Activated CD4-positive, alpha-beta T cell treated with anti-CD3 and anti-CD28 coated beads, Interleukin-2, amount 10 ng/mL, durations not matched to agents 24 days and 14 days (primary cell): ENCODE results near the gene LRP5. TPM values are rescaled to one million over a fixed set of nuclear protein-coding genes. Genes with fewer than 3 reads are reported as not detected.

Experiments
- DNase-seq: peaks from one replicate; pipeline ENCODE4 v3.0.0; 2022
- H3K27ac Mint-ChIP-seq: one replicate; pipeline ENCODE4 v1.8.0; 2022; ENCODE audit warnings: mild to moderate bottlenecking, mixed read lengths
- H3K27me3 Mint-ChIP-seq: one replicate; pipeline ENCODE4 v1.8.0; 2022; ENCODE audit warnings: mixed read lengths
- H3K36me3 Mint-ChIP-seq: one replicate; pipeline ENCODE4 v1.8.0; 2022; ENCODE audit warnings: low read depth, mild to moderate bottlenecking, mixed read lengths
- H3K4me1 Mint-ChIP-seq: one replicate; pipeline ENCODE4 v1.8.0; 2021; ENCODE audit warnings: mixed read lengths
- H3K4me3 Mint-ChIP-seq: one replicate; pipeline ENCODE4 v1.8.0; 2022; ENCODE audit warnings: mild to moderate bottlenecking, moderate library complexity, mixed read lengths
- H3K9me3 Mint-ChIP-seq: one replicate; pipeline ENCODE4 v1.8.0; 2021; ENCODE audit warnings: mixed read lengths
- intact Hi-C: fragments of 100-400 bp; cut with micrococcal nuclease; formaldehyde crosslinking; loops from one replicate; pipeline ENCODE4 v1.15.1; 2023
- total RNA-seq: library from RNA; stranded (reverse); gene quantifications from 2 replicates; pipeline ENCODE4 v1.2.3, GENCODE V29; 2022

The LRP5 gene
- total RNA-seq, 1 donor from 2014 or later: 23.8 TPM

DNA sequence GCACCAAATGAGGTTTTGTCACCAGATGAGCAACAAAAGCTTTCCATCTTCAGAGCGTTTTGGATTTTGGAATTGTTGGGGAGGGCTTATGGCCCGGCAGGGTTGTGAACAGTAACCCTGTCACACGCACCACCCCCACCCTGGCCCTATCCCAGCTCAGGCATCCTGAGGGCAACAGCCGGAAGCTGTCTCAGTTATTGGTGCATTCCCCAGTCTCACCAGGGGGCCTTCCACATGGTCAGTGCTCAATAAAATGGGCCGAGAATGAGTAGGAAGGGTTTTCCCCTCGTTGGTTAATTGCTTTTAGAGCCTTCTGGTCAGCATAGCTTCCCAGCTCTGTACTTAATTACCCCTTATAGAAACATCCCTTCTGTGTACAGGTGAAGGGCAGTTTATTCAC lies 46.0 kb downstream of the LRP5 start:
- H3K9me3 Mint-ChIP-seq: no peaks in the 10 kb centered on the region
- no peak overlapping the region for H3K27ac Mint-ChIP-seq
- H3K36me3 Mint-ChIP-seq: peaks cover 23% of the 10 kb centered on the region
- no peaks in the 10 kb centered on the region for H3K4me1 Mint-ChIP-seq
- DNase-seq: no peak
- intact Hi-C loops: no loop called here
- H3K4me3 Mint-ChIP-seq: no peak overlapping the region
- H3K27me3 Mint-ChIP-seq: no peaks in the 10 kb centered on the region

DNA sequence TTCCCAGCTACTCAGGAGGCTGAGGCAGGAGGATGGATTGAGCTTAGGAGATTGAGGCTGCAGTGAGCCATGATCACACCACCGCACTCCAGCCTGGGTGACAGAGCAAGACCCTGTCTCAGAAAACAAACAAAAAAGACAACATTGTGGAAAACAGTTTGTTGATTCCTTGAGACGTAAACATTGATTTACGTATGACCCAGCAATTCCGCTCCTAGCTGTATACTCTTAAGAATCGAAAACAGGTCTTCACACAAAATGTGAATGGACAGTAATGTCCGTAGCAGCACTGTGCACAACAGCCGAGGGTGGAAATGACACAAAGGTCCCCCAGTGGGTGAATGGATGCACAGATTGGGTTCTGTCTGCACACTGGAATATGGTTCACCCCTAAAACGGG lies 49.3 kb downstream of the LRP5 start:
- no peak overlapping the region for H3K4me3 Mint-ChIP-seq
- H3K9me3 Mint-ChIP-seq: no peaks in the 10 kb centered on the region
- H3K4me1 Mint-ChIP-seq: peaks cover 11% of the 10 kb centered on the region
- no peak overlapping the region for H3K27ac Mint-ChIP-seq
- H3K27me3 Mint-ChIP-seq: no peaks in the 10 kb centered on the region
- intact Hi-C loops: no loop called here
- DNase-seq: no peak
- peaks cover 24% of the 10 kb centered on the region for H3K36me3 Mint-ChIP-seq

DNA sequence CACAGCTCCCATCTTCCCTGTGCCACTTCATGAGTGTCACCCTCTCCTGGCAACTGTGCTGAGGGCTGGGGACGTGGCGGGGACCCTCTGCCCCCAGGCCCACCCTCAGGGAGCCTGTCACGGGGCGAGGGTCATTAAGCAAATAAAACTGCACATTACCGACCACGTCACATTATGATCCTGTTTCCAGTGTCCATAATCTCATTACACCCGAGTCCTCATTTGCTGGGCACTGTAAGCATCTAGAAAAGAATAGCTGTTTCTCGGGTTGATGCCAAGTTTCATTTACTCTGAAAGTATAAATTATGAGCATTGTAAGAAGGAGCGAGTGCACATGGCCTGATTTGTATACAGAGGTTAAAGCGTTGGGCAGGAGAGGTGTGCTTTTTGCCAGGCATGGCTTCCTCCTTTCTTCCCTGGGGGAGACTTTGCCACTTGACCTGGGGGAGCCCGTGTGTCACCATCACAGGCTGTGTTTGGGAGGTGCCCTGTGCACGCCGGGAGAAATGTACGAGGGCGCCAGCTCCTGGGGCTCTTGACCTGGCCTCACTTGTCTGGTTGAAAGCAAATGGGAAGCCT lies 50.5 kb downstream of the LRP5 start:
- no peak overlapping the region for H3K27ac Mint-ChIP-seq
- H3K36me3 Mint-ChIP-seq: peaks cover 24% of the 10 kb centered on the region
- peaks cover 11% of the 10 kb centered on the region for H3K4me1 Mint-ChIP-seq
- H3K4me3 Mint-ChIP-seq: no peak overlapping the region
- H3K9me3 Mint-ChIP-seq: no peaks in the 10 kb centered on the region
- H3K27me3 Mint-ChIP-seq: no peaks in the 10 kb centered on the region
- intact Hi-C loops: no loop called here
- no peak for DNase-seq

DNA sequence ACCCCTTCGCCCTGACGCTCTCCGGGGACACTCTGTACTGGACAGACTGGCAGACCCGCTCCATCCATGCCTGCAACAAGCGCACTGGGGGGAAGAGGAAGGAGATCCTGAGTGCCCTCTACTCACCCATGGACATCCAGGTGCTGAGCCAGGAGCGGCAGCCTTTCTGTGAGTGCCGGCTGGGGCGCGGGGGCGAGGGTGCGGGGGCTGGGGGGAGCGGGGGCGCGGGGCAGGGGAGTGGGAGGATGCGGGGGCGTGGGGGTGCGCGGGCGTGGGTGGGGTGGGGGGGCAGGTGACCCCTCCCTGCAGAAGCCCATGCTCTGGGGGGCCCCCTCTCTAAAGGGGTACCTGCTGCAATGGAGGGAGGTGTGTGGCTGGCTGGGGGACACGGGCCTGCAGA lies 51.4 kb downstream of the LRP5 start:
- intact Hi-C loops: no loop called here
- Mint-ChIP-seq H3K4me1 (peaks cover 11% of the 10 kb centered on the region), H3K9me3 (no peaks in the 10 kb centered on the region), H3K27me3 (no peaks in the 10 kb centered on the region), H3K36me3 (peaks cover 26% of the 10 kb centered on the region), H3K4me3 (no peak overlapping the region), H3K27ac (no peak overlapping the region)
- no peak for DNase-seq

DNA sequence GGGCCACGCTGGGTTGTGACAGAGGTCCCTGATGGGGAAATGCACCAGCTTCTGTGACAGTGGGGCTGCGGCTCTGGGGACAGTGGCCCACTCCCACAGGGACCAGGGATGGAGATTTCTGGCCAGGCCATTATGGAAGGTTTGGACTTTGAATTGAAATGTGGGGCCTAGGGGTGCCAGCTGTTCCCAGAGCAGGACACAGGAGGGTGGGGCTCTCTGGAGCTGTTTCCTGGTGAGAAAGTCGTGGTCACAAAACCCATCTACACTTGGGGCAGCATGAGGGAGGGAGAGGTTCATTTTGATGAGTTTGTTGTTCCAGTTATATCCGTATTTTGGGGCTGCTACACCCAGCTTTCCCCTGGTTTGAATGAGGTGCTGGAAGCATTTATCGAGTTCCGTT lies 52.2 kb downstream of the LRP5 start:
- no peak overlapping the region for H3K27ac Mint-ChIP-seq
- intact Hi-C loops: no loop called here
- H3K9me3 Mint-ChIP-seq: no peaks in the 10 kb centered on the region
- no peak overlapping the region for H3K4me3 Mint-ChIP-seq
- H3K4me1 Mint-ChIP-seq: peaks cover 14% of the 10 kb centered on the region
- peaks cover 20% of the 10 kb centered on the region for H3K36me3 Mint-ChIP-seq
- no peaks in the 10 kb centered on the region for H3K27me3 Mint-ChIP-seq
- no peak for DNase-seq

DNA sequence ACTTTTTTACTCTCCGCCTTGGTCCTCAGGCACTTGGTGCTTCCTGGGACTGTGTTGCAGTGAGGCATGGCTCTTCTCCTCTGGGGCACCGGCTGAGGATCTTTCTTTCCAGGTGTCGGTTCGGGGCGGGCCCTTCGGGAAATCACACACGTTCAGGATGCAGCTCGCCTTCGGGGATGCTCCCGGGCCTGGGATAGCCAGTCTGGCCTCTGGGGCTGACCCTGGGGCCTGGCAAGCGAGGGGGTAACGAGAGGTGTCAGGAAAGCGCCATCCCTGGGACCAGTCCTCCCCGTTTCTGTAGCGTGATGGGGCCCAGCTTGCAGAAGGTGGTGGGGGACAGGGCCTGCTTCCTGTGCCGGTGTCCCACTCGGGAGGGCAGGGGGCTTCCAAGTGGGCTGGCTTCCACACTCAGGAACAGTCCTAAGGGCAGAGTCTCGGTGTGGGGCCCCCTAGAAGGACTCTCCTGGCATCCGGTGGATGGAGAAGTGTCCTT lies 53.6 kb downstream of the LRP5 start:
- H3K9me3 Mint-ChIP-seq: no peaks in the 10 kb centered on the region
- H3K36me3 Mint-ChIP-seq: peaks cover 16% of the 10 kb centered on the region
- no peaks in the 10 kb centered on the region for H3K27me3 Mint-ChIP-seq
- DNase-seq: no peak
- intact Hi-C loops: no loop called here
- H3K4me1 Mint-ChIP-seq: peaks cover 14% of the 10 kb centered on the region
- no peak overlapping the region for H3K27ac Mint-ChIP-seq
- no peak overlapping the region for H3K4me3 Mint-ChIP-seq

DNA sequence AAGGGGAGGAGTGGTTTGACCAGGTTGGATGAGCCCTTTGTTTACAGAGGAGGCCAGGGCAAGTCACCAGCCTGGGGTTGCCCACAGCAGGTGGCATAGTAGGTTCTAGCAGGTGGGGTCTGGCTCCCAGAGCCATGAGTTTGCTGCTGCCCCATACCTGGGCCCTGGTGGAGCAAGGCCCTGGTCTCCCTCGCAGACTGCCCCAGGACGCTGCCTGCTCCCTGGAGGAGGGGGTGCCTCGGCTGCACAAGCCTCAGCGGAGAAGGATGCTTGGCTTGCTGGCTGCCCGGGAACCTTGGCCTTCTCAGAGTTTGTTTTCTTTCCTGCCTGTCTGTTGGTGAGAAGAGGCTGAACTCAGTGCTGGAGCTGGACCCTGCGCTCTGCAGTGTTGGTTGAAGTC lies 54.9 kb downstream of the LRP5 start:
- no peak overlapping the region for H3K4me3 Mint-ChIP-seq
- H3K27me3 Mint-ChIP-seq: no peaks in the 10 kb centered on the region
- peaks cover 16% of the 10 kb centered on the region for H3K36me3 Mint-ChIP-seq
- intact Hi-C loops: no loop called here
- peaks cover 14% of the 10 kb centered on the region for H3K4me1 Mint-ChIP-seq
- H3K9me3 Mint-ChIP-seq: no peaks in the 10 kb centered on the region
- no peak for DNase-seq
- no peak overlapping the region for H3K27ac Mint-ChIP-seq

DNA sequence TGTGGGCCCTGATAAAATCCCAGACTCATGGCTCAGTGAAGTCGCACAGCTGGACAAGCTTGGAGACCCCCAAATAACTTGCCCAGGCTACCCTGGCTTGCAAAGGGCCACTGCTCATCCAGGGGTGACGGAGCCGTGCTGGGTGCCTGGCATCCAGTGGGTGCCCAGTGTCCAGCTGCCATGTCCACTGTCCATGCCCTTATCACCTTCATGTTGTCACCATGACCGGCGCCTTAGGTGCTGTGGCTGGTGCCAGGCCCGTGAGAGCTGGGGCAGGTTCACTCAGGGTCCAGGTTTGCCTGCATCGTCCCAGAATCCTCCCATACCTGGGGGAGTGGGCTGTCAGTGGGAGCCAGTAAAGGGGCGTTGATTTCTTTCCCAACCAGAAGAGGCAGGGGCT lies 57.4 kb downstream of the LRP5 start:
- Mint-ChIP-seq H3K9me3 (no peaks in the 10 kb centered on the region), H3K4me3 (no peak overlapping the region), H3K4me1 (peaks cover 9% of the 10 kb centered on the region), H3K36me3 (peaks cover 16% of the 10 kb centered on the region), H3K27ac (no peak overlapping the region), H3K27me3 (no peaks in the 10 kb centered on the region)
- no peak for DNase-seq
- intact Hi-C loops: no loop called here

DNA sequence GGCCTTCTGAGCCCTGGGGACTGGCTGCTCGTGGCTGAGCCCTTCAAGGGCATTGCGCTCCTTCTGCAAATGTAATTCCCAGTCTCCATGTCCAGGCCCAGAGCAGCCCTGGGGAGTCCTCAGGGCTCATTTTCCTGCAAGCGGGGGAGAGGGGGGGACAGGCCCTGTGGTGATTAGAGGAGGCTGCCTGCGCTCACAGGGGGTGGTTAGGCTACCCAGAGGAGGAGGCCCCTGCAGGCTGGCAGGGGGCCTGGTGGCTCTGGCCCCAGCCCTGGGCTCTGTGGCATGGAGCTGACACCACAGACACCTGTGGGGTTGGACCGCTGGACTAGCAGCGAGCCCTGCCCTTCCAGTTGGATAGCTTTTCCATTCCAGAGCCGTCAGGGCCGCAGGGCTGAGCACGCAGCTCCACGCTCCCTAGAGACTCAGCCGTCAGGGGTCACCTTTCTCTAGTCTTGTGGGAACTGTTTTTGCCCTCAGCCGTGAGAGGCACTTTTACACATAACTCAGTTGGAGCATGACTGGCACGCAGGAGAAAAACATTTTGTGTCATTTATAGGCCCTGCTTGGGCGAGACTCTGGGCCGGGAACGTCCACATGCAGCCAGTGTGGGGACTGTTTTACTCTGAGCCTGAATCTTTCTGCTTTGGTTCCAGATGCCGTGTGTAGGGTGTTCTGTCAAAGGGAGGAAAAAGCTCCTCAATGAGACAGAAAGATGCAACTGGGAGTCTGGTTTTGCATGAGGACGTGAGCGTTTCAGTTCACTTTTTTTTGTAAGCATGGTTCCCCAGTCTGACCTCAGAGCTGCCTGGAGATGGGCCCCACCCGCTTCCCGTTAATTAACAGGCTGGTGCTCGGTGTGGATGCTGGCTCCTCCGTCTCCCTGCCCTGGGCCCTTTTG lies 58.1 kb downstream of the LRP5 start:
- H3K4me3 Mint-ChIP-seq: no peak overlapping the region
- DNase-seq: no peak
- H3K36me3 Mint-ChIP-seq: peaks cover 14% of the 10 kb centered on the region
- intact Hi-C loops: no loop called here
- H3K9me3 Mint-ChIP-seq: no peaks in the 10 kb centered on the region
- H3K4me1 Mint-ChIP-seq: peaks cover 4% of the 10 kb centered on the region
- no peaks in the 10 kb centered on the region for H3K27me3 Mint-ChIP-seq
- H3K27ac Mint-ChIP-seq: no peak overlapping the region

DNA sequence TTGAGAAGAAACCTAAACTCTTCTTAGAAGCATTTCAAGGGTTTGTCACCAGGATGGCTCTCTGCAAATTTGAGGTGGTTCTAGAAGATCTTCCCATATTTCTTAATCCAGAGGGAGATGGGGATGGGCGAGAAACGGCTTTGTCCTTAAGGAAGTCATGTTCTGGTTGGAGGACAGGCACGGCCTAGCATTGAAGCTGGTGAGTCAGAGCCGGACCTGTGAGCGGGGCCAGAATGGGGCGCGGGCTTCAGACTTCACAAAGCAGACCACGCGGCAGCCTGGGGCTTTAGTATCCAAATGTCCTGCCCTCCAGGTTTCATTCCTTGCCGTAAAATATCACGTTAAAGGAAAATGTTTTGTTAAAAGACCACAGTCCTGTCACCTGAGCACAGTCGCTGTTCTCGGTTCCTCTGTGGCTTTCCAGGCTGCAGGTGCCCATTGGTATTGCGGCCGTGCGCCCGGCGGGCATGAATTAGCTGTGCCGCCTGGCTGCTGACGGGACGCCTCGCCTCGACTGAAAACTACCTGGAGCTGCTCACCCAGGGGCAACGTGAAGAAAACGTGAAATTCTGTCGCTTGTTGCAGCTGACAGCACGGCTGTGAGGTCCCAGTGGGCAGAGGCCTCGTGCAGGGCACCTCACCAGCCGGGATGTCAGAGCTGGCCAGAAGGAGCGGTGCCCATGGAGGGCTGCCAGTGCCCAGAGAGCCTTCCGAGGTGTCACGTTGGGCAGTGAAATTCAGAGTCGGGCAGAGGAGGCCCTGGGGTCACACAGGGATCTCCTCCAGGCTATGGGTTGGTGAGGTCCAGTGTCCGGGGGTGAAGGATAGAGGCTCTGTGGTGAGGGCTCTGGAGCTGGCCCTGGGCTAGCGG lies 59.0 kb downstream of the LRP5 start:
- no peak for DNase-seq
- Mint-ChIP-seq H3K4me3 (no peak overlapping the region), H3K36me3 (peaks cover 16% of the 10 kb centered on the region), H3K27me3 (no peaks in the 10 kb centered on the region), H3K4me1 (peaks cover 4% of the 10 kb centered on the region), H3K27ac (no peak overlapping the region), H3K9me3 (no peaks in the 10 kb centered on the region)
- intact Hi-C loops: no loop called here

DNA sequence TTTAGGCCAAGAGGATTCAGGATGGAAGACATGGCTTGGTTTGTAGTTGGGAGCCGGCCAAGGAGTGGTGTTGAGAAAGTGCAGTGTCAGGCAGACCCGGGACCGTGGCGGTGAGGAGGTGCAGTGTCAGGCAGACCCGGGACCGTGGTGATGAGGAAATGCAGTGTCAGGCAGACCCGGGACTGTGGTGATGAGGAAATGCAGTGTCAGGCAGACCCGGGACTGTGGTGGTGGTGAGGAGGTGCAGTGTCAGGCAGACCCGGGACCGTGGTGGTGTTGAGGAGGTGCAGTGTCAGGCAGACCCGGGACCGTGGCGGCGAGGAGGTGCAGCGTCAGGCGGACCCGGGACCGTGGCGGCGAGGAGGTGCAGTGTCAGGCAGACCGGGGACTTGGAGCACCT lies 59.7 kb downstream of the LRP5 start:
- H3K4me1 Mint-ChIP-seq: peaks cover 4% of the 10 kb centered on the region
- H3K9me3 Mint-ChIP-seq: no peaks in the 10 kb centered on the region
- no peaks in the 10 kb centered on the region for H3K27me3 Mint-ChIP-seq
- no peak overlapping the region for H3K27ac Mint-ChIP-seq
- no peak for DNase-seq
- no peak overlapping the region for H3K4me3 Mint-ChIP-seq
- intact Hi-C loops: no loop called here
- peaks cover 13% of the 10 kb centered on the region for H3K36me3 Mint-ChIP-seq

DNA sequence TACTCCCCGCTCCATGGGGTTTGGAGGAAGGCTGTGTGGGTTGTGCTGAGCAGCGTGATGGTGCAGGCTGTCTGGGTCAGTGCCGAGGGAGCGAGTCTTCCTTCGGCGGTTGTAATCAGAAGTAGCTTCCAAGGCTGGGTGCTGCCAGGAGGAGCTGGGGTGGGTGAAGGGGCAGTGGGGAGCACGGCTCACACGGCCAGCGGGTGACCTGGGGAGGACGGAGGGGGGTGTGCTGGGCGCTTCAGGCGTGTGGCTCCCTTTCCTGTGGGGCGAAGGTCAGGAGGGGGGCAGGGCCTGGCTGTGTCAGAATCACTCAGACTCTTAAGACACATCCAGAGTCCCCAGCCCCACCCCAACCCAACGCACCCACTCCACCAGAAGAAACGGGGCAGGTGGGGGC lies 60.2 kb downstream of the LRP5 start:
- Mint-ChIP-seq H3K27me3 (no peaks in the 10 kb centered on the region), H3K27ac (no peak overlapping the region), H3K9me3 (no peaks in the 10 kb centered on the region), H3K36me3 (peaks cover 13% of the 10 kb centered on the region), H3K4me3 (no peak overlapping the region), H3K4me1 (peaks cover 4% of the 10 kb centered on the region)
- no peak for DNase-seq
- intact Hi-C loops: no loop called here

DNA sequence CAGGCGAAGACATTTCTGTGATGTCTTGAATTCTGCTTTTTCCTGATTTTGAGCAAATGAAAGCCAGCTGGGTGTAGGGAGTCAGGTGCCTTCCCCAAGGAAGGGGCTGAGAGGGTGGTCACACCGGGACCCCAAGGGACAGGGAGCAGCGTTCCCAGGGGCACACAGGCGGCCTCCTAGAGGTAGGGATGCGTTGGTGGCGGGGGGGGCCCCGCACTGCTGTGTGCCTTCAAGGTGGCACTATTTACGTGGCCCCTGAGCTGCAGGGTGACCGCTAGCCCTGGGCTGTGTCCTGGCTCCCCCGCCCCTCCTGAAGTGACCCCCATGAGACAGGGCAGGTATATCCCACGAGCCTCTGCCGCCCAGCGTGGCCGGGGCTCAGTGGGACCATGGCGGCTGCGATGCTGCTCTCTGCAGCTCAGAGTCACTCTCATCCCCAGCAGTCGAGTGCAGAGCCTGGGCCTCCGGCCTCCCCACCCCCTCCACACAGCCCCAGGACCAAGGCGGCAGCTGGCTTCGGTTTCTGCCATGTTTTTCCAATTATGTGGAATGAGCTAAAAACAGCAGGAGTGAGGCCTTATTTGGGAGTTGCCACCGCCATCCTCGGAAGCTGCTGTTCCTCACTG lies 60.9 kb downstream of the LRP5 start:
- Mint-ChIP-seq H3K36me3 (peaks cover 10% of the 10 kb centered on the region), H3K4me3 (no peak overlapping the region), H3K27ac (no peak overlapping the region), H3K9me3 (no peaks in the 10 kb centered on the region), H3K4me1 (peaks cover 4% of the 10 kb centered on the region), H3K27me3 (no peaks in the 10 kb centered on the region)
- intact Hi-C loops: no loop called here
- DNase-seq: no peak
